Renal pelvis (tissue), 4 donors: ENCODE measurements around the gene ABLIM2. TPM values are rescaled to one million over a fixed set of nuclear protein-coding genes. Genes with fewer than 3 reads are reported as not detected.
A peak's percentile ranks its signal among the peaks of the same experiment; 100 is the strongest.

Experiments
- DNase-seq: peaks from one replicate; pipeline ENCODE4 v3.0.0-alpha.2; 2013
- polyA plus RNA-seq, 3 donors: library from polyadenylated mRNA; unstranded; fragments of 120-200 nt; gene quantifications; one replicate each; pipeline ENCODE4 v1.2.1, GENCODE V29; 2013; ENCODE audit not compliant: insufficient read length in 3 of 3

ABLIM2 gene
- polyA plus RNA-seq, 3 donors, result 6.1 to 8.6 (median 7.3) TPM

DNA sequence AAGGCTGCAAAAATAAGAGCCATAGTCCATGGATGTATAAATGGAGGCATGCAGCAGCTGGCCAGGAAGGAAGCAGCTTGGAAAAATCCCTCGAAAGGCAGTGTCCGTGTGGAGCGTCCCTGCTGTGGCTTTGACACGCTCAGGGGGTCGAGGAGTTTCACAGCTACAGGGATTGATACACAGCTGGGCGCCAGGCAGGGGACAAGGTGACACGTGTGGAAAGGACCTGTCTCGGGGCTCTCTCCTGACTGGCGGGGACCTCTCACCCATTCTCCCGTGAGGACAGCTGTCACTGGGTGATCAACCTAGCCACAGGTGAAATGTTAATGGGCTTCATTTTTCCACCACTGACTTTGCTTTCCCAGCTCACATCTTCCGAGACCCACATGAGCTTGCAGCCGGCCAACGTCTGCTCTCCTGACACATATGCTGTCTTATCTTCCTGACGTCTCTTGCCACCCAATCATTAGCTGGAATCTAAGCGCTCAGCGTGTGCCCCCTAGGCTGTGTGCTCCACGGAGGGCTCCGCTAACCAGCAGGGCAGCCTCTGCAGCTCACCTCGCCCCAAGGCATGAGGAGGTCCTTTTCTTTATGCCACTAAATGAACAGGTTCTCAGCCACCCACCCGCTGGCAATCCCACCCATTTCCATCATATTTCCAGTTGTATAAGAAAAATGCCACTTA is 129.6 kb downstream of the ABLIM2 start:
- no peak for DNase-seq

DNA sequence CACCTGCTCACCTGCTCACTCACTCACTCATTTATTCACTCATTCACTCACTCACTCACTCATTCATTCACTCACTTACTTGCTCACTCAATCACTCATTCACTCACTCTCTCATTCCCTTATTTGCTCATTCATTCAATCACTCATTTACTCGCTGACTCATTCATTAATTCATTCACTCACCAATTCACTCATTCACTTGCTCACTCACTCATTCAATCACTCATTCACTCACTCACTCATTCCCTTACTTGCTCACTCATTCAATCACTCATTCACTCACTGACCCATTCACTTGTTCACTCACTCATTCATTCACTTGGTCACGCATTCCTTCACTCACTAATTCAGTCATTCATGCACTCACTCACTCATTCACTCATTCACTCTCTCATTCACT is 130.2 kb downstream of the ABLIM2 start:
- no peak for DNase-seq

DNA sequence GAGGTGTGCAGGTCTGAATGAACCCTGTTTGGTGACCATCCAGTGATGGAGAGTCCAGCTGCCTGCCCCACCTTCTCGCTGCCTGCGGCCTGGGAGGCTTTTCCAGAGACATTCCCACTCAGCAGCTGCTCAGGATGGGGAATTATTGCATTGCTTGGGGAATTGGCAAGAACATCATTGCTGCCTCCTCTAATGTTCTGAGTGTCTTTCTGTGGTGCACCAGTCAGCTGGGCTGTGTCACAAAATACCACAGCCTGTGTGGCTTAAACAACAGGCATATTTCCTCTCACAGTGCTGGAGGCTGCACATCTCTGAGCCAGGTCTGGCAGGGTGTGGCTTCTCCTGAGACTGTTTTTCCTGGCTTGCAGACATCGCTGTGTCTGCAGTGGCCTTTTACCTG is 132.2 kb downstream of the ABLIM2 start:
- DNase-seq, result no peak

DNA sequence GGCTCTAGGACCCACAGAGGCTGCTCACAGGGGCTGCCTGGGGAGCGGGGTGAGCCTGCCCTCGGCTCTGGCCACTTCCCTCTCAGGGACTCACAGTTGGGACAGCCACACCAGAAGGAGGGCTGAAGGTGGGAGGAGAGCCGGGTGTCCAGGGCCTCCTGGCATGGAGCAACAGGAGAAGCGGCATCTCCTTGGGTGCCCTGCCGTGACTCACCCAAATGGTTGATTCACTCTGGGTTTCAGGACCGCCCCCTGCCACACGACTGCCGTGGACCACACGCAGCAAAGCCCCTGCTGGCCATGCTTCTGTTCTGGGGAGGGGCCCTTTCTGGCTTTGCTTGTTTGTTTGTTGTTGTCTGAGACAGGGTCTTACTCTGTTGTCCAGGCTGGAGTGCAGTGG is 132.9 kb downstream of the ABLIM2 start:
- DNase-seq, result no peak

DNA sequence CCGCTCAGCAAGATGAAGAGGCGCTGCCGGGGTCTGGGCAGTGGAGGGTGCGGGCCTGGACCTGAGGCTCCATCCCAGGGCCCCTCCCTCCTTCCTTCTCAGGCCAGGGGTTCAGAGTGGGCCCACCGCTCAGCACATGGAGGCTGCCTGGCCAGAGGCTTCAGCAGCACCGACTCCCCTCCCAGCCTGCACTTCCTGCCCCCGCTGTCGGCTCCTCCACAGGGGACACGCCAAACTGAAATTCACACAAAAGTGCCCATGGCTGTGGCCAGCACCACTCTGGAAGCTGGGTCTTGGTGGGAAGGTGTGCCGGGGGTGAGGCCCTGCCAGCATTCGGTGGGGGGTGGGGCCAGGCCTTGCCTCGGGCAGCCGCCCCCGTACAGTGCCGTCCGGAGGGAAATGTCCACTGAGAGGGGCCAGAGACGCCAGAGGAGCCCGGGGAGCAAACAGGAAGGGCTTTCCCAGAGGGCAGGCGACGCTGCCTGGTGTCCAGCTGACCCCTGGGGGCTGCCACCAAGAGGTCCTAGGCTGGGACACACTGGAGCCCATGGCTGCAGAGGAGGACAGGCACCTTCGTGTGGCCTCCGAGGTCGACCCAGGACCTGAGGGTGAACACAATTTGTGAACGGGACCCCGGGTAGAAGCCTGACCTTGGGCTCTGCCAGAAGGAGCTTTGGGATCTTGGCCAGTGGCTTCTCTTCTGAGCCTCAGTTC is 134.4 kb downstream of the ABLIM2 start:
- no peak for DNase-seq

DNA sequence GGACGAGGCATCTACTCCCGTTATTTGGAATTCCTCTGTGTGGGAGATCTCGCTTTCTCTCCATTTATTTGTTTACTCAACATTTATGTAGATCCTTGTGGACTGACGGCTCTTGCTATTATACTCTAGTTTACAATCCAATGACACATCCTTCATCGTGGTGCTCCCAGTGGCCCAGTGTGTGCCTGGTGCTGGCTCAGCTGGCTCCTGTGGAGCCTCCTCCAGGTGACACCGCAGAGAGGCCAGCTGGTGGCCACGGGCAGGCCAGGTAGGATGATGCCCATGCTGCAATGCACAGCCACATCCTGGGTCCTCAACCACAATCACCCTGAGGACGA is 134.9 kb downstream of the ABLIM2 start:
- no peak for DNase-seq

DNA sequence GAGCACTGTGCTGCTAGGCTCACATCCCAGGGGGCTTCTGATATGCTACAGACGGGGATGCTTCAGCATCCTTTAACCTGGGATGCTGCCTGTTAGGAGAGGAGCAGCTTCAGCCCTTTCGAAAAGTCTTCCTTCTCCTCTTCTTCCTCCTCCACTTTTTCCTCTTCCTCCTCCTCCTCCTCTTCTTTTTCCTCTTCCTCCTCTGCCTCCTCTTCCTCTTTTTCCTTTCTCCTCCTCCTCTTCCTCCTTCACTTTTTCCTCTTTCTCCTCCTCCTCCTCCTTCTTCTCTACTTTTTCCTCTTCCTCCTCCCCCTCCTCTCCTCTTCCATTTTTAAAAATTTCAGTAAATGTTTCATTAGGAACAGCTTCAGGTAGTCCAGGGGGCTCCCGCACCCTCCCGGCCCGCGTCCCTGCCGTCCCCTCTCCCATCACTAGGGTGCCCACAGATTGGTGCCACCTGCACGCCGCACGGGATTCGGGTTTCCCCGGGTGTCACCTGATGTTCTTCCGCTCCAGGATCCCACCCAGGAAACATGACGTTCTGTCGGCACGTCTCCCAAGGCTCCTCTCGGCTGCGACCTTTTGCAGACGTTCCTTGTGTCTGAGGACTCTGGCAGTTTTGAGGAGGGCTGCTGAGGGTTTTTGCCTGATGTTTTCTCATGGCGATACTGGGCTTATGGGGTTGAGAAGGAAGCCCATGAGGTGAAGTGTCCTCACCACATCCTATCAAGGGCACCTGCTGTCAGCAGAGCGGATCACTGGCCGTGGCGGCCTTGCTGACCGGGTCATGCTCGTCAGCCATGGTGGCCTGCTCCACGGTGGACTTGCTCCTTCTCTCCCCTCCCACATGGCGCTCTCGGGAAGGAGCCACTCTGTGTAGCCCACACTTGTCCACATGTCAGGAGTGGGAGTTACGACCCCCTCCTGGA is 135.6 kb downstream of the ABLIM2 start:
- no peak for DNase-seq

DNA sequence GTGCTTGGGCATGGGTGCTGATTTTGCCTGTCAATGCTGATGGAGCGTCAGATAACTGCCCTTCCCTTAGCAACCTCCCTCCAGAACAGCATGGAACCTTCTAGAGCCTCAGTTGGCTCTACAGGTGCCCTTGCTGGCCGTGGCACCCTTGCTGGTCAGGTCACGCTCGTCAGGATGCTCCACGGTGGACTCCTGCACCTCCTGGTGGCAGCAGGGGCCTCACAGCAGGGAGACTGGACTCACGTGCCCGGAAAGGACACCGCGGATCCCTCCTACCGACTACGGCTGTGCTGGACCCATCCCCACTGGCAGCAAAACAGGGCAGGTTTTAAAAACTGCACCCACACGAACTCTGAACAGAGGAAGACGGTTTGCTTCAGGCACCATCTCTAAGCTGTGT is 136.8 kb downstream of the ABLIM2 start:
- no peak for DNase-seq

DNA sequence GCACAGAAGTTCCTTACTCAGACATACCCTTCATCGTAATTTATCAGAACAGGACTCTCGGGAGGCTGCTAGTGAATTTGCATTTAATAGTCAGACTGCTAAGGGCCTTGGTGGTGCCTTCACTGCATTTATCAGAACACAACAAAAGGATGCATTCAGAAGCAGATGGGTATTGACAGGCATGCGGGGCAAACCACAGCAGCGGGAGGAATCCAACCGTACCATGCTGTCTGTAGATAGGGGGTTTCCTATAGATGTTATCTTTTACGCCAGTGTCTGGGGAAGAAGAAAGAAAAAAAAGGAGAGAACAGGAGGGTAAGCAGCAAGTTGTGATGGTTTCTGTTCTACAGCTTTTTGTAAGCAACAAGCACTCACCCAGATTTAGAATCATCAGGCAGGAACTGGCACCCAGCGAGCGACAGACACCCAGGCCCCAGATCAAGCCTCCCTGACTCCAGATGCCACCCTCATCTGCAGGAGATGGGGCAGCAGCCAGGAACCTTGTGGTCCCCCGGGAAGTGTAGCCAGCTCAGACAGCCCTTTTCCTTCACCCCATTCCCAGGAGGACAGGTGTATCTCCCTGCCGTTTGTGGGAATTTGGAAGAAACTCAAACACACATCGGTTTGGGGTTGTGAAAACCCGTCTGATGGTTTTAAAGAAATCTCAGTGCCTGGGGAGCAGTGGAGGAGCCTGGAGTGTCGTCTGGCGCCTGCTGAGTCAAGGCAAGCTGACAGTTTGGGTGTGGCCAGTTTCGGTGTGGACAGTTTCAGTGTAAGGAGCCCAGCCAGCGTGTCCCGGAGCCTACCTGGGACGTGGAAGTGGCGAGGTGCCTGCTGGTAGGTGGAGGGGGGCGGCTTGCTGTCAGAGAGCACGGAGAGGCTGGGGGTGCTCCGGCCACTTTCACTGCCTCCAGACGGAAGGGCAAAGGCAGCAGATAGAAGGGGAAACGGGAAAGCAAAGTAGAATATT is 138.9 kb downstream of the ABLIM2 start:
- no peak for DNase-seq

DNA sequence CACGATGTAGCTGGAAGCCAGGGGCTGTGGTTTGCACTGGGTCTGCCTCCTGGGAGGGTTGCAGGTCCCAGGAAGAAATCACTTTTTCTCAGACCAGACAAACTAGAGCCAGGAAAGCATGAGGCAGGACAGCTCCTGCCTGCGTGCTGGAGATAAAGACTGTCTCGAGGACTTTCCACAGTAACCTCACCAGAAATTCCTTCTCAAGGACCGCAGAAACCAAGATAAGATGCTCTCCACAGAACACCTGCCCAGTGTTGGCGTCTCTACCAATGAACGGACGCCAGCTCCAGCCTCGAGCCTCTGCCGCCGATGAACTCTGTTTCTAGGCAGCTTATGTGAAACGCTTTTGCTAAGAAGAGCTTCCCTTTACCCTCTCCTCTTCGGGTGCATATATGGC is 142.1 kb downstream of the ABLIM2 start:
- DNase-seq, result no peak

DNA sequence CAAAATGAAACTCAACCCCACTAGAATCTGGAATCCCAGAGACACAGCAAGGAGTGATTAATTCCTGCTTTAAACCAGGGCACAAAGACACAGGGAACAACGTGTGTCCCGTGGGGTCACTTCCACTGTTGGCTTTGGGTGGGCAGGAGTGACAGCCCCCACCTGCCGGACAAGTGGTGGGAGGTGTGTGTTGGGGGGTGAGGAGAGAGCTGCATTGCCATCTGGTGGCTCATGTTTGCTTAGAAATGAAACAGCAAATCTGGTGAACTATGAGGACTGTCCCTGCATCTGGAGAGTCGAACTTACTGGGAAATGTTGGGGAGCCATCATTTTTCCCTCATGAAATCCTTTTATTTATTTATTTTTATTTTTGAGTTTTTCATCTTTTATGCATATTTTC is 143.1 kb downstream of the ABLIM2 start:
- DNase-seq, result no peak

DNA sequence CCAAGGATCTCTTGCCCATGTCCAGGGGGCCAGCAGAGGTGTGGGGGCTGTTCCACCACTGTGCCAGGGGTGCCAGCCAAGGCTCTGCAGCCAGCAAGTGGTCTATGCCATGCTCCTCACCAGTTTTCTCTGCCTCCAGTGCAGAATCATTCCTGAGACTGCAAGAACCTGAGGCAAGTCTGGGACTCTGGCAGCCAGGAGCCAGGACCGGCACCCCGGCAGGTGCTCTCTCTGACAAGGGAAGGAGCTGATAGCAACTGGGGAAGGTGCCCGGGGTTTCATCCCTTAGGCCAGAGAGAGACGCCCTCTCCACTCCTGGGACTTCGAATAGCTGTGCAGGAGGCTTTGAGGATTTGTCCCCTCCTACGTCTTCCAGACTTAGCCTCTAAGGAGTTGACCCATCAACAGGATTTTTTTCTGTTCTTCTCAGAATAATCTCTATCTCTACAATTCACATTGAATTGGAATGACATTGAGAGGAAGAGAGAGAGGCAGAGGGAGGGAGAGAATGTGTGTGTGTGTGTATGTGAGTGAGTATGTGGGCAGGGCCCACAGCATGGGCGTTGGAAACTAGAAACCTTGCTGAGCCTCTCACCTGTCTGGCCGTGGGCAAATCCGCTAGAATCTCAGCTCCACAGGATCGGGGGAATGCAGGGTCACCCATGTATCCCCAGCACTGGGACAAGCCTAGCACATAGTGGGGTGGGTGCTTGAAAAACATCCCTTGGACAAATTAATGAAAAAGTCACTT is 144.5 kb downstream of the ABLIM2 start:
- DNase-seq, result no peak

DNA sequence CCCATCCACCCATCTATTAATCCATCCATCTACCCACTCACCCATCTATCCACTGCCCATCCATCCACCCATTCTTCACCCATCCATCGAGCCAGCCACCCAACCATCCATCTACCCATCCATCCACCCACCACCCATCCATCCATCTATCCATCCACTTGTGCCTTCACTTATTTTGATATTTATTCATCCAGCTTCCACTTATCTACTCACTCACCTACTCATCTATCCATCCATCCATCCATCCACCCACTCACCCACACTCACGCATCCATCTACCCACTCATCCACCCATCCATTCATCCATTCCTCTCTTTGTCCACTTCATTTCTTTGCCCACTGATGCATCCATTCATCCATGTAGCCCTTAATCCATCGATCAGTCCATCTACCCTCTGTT is 146.1 kb downstream of the ABLIM2 start:
- no peak for DNase-seq

DNA sequence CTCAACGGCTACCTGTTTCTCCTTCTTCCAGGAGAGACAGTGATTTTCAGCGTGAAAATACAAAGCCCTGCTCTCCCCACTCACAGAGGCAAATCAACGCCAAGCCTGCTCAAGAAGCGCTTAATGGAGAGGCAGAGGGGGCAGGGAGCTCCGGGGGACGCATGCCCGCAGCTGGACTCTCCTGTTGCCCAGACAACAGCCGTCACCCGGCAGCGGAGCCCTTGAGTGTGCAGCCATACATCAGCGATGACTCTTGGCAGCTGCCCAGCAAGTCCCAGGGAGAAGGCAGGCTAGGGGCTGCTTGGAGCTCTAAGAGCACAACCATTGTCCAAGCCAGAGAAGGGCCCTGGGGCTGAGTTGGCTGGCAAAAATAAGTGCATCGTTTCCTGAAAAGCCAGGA is 148.0 kb downstream of the ABLIM2 start:
- DNase-seq, result peak; percentile 97

DNA sequence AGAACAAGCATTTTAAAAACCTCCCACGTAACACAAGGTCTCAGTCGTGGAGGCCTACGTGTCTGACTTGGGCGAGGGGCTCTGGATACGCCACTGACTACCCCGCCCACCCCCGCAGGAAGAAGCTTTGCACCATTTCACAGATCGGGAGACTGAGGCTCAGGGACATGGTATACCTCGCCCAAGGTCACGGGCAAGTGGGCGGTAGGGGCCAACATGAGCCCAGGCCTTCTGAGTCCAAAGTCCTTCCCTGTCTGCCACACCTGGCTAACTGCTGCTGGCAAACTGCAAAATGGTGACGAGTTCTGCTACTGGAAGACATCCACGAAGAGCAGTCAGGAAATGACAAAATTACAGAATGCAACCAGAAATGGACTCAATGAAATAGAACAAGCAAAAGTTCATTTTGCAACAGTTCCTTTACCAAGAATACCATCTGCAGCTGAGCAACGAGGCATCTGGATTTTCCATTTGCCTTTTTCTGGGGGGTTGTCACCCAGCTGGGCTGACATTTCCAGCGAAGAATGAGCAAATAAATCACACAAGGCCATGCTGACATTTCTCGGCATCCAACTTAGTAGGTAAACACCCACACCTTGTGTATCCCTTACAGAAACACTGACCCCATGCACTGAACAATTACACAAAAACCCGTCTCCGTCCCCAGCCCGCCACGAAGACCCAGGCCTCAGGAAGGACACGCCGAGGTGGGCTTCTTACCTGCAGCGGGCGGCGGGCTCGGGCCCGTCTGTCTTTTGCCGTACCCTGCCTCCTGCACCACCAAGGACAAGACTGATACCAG is 148.7 kb downstream of the ABLIM2 start:
- DNase-seq, result peak; percentile 47

DNA sequence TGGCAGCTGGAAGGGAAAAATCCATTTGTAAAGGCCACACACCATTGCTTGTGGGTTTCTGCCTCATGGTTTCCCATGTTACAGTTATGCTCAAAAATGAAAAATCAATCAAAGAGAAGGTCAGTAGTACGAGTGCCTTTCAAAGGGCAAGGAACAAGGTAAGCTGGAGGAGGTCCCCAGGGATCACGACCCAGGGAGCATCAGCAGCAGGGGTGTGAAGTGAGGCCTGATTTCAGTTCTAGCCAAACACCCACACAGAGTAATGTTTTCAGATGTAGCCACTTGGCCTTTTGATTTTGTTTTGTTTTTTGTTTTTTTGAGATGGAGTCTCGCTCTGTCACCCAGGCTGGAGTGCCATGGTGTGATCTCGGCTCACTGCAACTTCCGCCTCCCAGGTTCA is 149.5 kb downstream of the ABLIM2 start:
- DNase-seq, result no peak

DNA sequence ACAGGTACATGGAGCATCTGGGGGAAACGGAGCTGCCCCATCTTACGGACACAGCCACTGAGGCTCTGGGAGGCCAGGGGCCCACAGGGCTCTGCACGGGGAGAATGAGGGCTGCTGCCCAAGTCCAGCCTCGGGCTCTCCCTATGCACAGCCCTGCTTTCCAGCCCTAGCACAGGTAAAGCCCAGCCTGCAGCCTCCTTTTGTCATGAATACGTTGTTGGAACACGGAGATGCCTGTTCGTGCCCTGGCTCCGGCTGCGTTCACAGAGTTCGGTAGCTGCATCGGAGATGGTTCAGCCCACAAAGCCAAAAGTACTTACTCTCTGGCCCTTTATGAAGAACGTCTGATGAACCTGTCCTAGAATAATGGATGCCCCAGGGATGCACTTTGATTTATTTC is 150.2 kb downstream of the ABLIM2 start:
- no peak for DNase-seq

DNA sequence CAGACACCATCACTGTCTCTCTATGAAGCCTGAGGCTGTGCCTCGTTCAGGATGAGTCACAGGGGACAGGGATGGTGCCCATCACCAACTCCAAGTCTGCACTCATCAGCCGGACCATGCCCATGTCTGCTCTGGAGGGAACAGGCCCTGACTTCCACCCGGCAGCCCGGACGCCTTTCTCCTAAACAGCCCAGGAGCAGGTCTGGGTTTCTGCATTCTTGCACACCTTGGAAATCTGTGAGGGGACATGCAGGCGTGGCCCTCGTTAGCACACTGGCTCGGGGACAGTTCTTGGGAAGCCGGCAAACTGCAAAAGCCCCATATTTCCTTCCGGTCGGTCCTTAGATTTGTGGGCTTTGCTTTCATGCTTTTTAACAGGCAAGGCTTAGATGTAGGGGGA is 151.0 kb downstream of the ABLIM2 start:
- DNase-seq, result no peak

DNA sequence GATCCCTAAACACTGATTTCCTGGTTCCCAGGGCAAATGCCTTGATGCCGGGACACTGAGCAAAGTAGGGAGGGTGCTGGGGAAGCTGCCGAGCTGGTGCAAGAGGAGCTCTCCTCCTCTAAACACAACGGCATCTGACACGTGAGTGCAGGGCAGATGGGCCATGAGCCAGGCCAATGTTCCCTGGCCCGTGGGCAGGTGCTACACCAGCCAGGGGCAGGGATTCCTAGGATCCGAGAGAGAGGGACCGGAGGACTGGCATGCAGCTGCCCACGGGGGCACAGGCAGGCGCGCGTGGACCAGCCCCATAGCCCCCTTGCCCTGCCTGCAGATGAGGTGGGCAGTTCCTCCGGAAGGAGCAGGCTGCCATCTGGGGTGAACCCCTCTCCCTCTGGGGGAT is 152.1 kb downstream of the ABLIM2 start:
- no peak for DNase-seq

DNA sequence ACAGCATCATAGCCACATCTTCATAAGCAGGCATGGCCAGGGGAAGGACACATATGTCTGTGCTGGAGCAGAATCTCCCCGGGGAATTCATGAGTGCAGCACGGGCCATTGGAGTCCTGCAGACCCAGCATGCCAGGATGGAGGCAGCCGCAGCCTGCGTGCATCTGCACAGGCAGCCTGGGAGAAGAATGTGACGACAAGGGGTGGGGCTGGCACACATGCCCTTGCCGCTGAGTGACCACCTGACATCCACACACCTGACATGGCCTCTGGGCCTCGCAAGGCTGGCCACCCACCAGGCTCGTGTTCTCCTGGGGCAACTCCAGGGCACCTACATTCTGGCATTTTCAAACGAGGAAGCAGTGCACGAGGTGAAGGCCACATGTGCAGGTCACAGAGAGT is 152.8 kb downstream of the ABLIM2 start:
- no peak for DNase-seq
